HepG2 (cell line): ENCODE results near the gene MLXIPL. TPM values are rescaled to one million over a fixed set of nuclear protein-coding genes. Genes with fewer than 3 reads are reported as not detected.

Experiments used
- CEBPG ChIP-seq: IDR thresholded peaks from 2 replicates; pipeline ENCODE4 v1.6.1; 2016
- CERS6 ChIP-seq: sonication (generic); formaldehyde crosslinking; IDR thresholded peaks from 2 replicates; pipeline ENCODE4 v1.5.0; 2020; ENCODE audit warnings: missing genetic modification reagents
- KDM2A ChIP-seq: sonication (generic); formaldehyde crosslinking; IDR thresholded peaks from 2 replicates; pipeline ENCODE4 v1.4.0; 2020; ENCODE audit warnings: low read depth, missing genetic modification reagents, borderline replicate concordance
- NFE2L2 ChIP-seq: fragments of 150-350 bp; IDR thresholded peaks from 2 replicates; pipeline ENCODE4 v1.6.1; 2014; ENCODE audit warnings: low read length
- PCBP2 ChIP-seq: fragments of 200-400 bp; formaldehyde crosslinking; optimal IDR thresholded peaks from 2 replicates; pipeline ENCODE3; 2018; ENCODE audit warnings: low read length, low read depth; ENCODE audit not compliant: poor library complexity, severe bottlenecking
- SMAD9 ChIP-seq: sonication (generic); formaldehyde crosslinking; IDR thresholded peaks from 2 replicates; pipeline ENCODE4 v1.5.1; 2020; ENCODE audit warnings: mild to moderate bottlenecking, missing genetic modification reagents
- SMC3 ChIP-seq: IDR thresholded peaks from 2 replicates; pipeline ENCODE4 v1.6.1; 2011; ENCODE audit warnings: low read length, improper control_type of control experiment
- THAP11 ChIP-seq: IDR thresholded peaks from 2 replicates; pipeline ENCODE4 v1.6.1; 2016; ENCODE audit warnings: missing biosample characterization, missing genetic modification reagents
- TSC22D2 ChIP-seq: sonication (generic); formaldehyde crosslinking; IDR thresholded peaks from 2 replicates; pipeline ENCODE4 v1.5.1; 2020; ENCODE audit warnings: missing genetic modification reagents, mild to moderate bottlenecking, borderline replicate concordance
- ZFP62 ChIP-seq: sonication (generic); formaldehyde crosslinking; IDR thresholded peaks from 2 replicates; pipeline ENCODE4 v1.4.0; 2020; ENCODE audit warnings: missing genetic modification reagents
- ZNF253 ChIP-seq: sonication (generic); formaldehyde crosslinking; IDR thresholded peaks from 2 replicates; pipeline ENCODE4 v1.8.0; 2022; ENCODE audit warnings: mild to moderate bottlenecking, missing genetic modification reagents, borderline replicate concordance
- ZNF33A ChIP-seq: sonication (generic); formaldehyde crosslinking; IDR thresholded peaks from 2 replicates; pipeline ENCODE4 v1.5.1; 2020; ENCODE audit warnings: missing genetic modification reagents, mild to moderate bottlenecking, moderate library complexity, borderline replicate concordance
- ZNF431 ChIP-seq: sonication (generic); formaldehyde crosslinking; IDR thresholded peaks from 2 replicates; pipeline ENCODE4 v1.9.0; 2022; ENCODE audit warnings: missing genetic modification reagents, low read depth, mild to moderate bottlenecking, borderline replicate concordance
- ZNF577 ChIP-seq: sonication (generic); formaldehyde crosslinking; IDR thresholded peaks from 2 replicates; pipeline ENCODE4 v1.4.0; 2020; ENCODE audit warnings: mild to moderate bottlenecking, low read depth, missing genetic modification reagents, borderline replicate concordance
- ZNF687 ChIP-seq: sonication (generic); formaldehyde crosslinking; IDR thresholded peaks from 2 replicates; pipeline ENCODE4 v1.5.1; 2020; ENCODE audit warnings: mild to moderate bottlenecking, missing genetic modification reagents, moderate library complexity
- ZNF709 ChIP-seq: sonication (generic); formaldehyde crosslinking; IDR thresholded peaks from 2 replicates; pipeline ENCODE4 v1.5.0; 2020; ENCODE audit warnings: mild to moderate bottlenecking, missing genetic modification reagents
- ZSCAN20 ChIP-seq: sonication (generic); formaldehyde crosslinking; IDR thresholded peaks from 2 replicates; pipeline ENCODE4 v1.4.0; 2020; ENCODE audit warnings: missing genetic modification reagents, mild to moderate bottlenecking, borderline replicate concordance
- polyA plus RNA-seq, 8 experiments: library from polyadenylated mRNA; depleted of rRNA in 3 of 8; stranded (reverse) in 7 of 8; unstranded in 1 of 8; fragments of >200 nt; fragmentation: Illumina TruSeq in 4 of 8; extraction: Trizol in 4 of 8; gene quantifications; 2 replicates each; pipeline versions ENCODE4 v1.2.1 to v1.2.3, GENCODE V29; 2011 to 2016; ENCODE audit warnings: low read depth in 4 of 8, missing spikeins in 1 of 8, mixed read lengths in 1 of 8; ENCODE audit not compliant: insufficient read depth in 1 of 8
- total RNA-seq, 5 experiments: library from RNA; depleted of rRNA; stranded (reverse); fragments of >200 nt; fragmentation: Illumina TruSeq; extraction: Trizol; gene quantifications; 2 replicates each; pipeline ENCODE4 v1.2.3, GENCODE V29; 2016; ENCODE audit warnings: low read depth in 1 of 5
- TF ChIP-seq, protein P1 (sequence below): sonication (generic); formaldehyde crosslinking; IDR thresholded peaks from 2 replicates; pipeline ENCODE4 v1.4.0; 2020; ENCODE audit warnings: missing genetic modification reagents, borderline replicate concordance
- TF ChIP-seq, protein P2 (sequence below): IDR thresholded peaks from 2 replicates; pipeline ENCODE4 v1.6.1; 2016; ENCODE audit warnings: control low read depth

MLXIPL gene
- total and polyA plus RNA-seq, 2 of the 13 experiments (the other 11 are each of a cell fraction or from before 2014, with no cell fraction given) = 51.6 to 60.1 TPM

GRCh38 chr7:73622909-73623797, 1.2 kb downstream of the MLXIPL start (continued):
- TF ChIP-seq, protein P1, sequence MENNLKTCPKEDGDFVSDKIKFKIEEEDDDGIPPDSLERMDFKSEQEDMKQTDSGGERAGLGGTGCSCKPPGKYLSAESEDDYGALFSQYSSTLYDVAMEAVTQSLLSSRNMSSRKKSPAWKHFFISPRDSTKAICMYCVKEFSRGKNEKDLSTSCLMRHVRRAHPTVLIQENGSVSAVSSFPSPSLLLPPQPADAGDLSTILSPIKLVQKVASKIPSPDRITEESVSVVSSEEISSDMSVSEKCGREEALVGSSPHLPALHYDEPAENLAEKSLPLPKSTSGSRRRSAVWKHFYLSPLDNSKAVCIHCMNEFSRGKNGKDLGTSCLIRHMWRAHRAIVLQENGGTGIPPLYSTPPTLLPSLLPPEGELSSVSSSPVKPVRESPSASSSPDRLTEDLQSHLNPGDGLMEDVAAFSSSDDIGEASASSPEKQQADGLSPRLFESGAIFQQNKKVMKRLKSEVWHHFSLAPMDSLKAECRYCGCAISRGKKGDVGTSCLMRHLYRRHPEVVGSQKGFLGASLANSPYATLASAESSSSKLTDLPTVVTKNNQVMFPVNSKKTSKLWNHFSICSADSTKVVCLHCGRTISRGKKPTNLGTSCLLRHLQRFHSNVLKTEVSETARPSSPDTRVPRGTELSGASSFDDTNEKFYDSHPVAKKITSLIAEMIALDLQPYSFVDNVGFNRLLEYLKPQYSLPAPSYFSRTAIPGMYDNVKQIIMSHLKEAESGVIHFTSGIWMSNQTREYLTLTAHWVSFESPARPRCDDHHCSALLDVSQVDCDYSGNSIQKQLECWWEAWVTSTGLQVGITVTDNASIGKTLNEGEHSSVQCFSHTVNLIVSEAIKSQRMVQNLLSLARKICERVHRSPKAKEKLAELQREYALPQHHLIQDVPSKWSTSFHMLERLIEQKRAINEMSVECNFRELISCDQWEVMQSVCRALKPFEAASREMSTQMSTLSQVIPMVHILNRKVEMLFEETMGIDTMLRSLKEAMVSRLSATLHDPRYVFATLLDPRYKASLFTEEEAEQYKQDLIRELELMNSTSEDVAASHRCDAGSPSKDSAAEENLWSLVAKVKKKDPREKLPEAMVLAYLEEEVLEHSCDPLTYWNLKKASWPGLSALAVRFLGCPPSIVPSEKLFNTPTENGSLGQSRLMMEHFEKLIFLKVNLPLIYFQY (CRISPR knock-in tag) = peak; percentile 79; the same call in 1 of the 2 replicates
- TF ChIP-seq ZFP62 (CRISPR knock-in tag) = no peak
- no peak for TF ChIP-seq SMC3
- TF ChIP-seq PCBP2 = peak; percentile 15
- TF ChIP-seq ZNF577 (CRISPR knock-in tag) = 0 out of 2 replicates have a peak, but pooled peaks have one; percentile 69
- no peak for TF ChIP-seq ZNF253
- TF ChIP-seq ZNF687 (CRISPR knock-in tag) = peak; percentile 92
- TF ChIP-seq CEBPG (CRISPR knock-in tag) = peak; percentile 94
- no peak for TF ChIP-seq ZNF431 (CRISPR knock-in tag)
- TF ChIP-seq SMAD9 = no peak
- no peak for TF ChIP-seq TSC22D2 (CRISPR knock-in tag)
- TF ChIP-seq, protein P2, sequence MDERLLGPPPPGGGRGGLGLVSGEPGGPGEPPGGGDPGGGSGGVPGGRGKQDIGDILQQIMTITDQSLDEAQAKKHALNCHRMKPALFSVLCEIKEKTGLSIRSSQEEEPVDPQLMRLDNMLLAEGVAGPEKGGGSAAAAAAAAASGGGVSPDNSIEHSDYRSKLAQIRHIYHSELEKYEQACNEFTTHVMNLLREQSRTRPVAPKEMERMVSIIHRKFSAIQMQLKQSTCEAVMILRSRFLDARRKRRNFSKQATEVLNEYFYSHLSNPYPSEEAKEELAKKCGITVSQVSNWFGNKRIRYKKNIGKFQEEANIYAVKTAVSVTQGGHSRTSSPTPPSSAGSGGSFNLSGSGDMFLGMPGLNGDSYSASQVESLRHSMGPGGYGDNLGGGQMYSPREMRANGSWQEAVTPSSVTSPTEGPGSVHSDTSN (CRISPR knock-in tag) = no peak
- TF ChIP-seq THAP11 = peak; percentile 74
- TF ChIP-seq ZNF709 = peak; percentile 88
- TF ChIP-seq ZNF33A (CRISPR knock-in tag) = no peak
- TF ChIP-seq ZSCAN20 = no peak
- no peak for TF ChIP-seq CERS6 (CRISPR knock-in tag)
- peak; percentile 81; the same call in 1 of the 2 replicates for TF ChIP-seq KDM2A (CRISPR knock-in tag)
- TF ChIP-seq NFE2L2 = no peak
